HG03571 (cell line): ENCODE data around the gene CLDN34.

Experiments used
- ATAC-seq: cut with Tn5 transposase; IDR thresholded peaks from one replicate; pipeline ENCODE4 v1.9.1; 2021; ENCODE audit not compliant: unreplicated experiment

CLDN34 gene

GRCh38 chrX:9966775-9967408, at the start of gene CLDN34:
Gene CLDN34 (plus strand): TSS chrX:9967358. CDS start chrX:9967358, 0 bp downstream.
- ATAC-seq, result no peak

GRCh38 chrX:9917861-9918260, 49.3 kb upstream of the CLDN34 start:
- no peak for ATAC-seq

- ATAC-seq, result no peak
Measured at GRCh38 chrX:9919632-9920172, 47.5 kb upstream of the CLDN34 start.

GRCh38 chrX:9921407-9921806, 45.8 kb upstream of the CLDN34 start:
- ATAC-seq, result no peak

- ATAC-seq, result no peak
Measured at GRCh38 chrX:9923357-9923756, 43.8 kb upstream of the CLDN34 start.

- no peak for ATAC-seq
Measured at GRCh38 chrX:9926002-9926401, 41.2 kb upstream of the CLDN34 start.

GRCh38 chrX:9927698-9928482, 39.3 kb upstream of the CLDN34 start:
- ATAC-seq, result no peak

- ATAC-seq, result no peak
Measured at GRCh38 chrX:9935436-9935835, 31.7 kb upstream of the CLDN34 start.

GRCh38 chrX:9937761-9938160, 29.4 kb upstream of the CLDN34 start:
- ATAC-seq, result no peak

GRCh38 chrX:9938516-9938915, 28.6 kb upstream of the CLDN34 start:
- ATAC-seq, result no peak

GRCh38 chrX:9940421-9940820, 26.7 kb upstream of the CLDN34 start:
- ATAC-seq, result no peak

GRCh38 chrX:9942086-9942485, 25.1 kb upstream of the CLDN34 start:
- ATAC-seq, result peak; percentile 92

- no peak for ATAC-seq
Measured at GRCh38 chrX:9943420-9943819, 23.7 kb upstream of the CLDN34 start.

GRCh38 chrX:9947131-9947794, 19.9 kb upstream of the CLDN34 start:
- peak; percentile 64 for ATAC-seq

GRCh38 chrX:9948406-9948805, 18.8 kb upstream of the CLDN34 start:
- ATAC-seq, result no peak

GRCh38 chrX:9952300-9952699, 14.9 kb upstream of the CLDN34 start:
- no peak for ATAC-seq

GRCh38 chrX:9953396-9953795, 13.8 kb upstream of the CLDN34 start:
- ATAC-seq, result no peak

GRCh38 chrX:9955506-9955905, 11.7 kb upstream of the CLDN34 start:
- ATAC-seq, result no peak

GRCh38 chrX:9957743-9958142, 9.4 kb upstream of the CLDN34 start:
- no peak for ATAC-seq

- no peak for ATAC-seq
Measured at GRCh38 chrX:9958183-9958582, 9.0 kb upstream of the CLDN34 start.

- ATAC-seq, result no peak
Measured at GRCh38 chrX:9961750-9962149, 5.4 kb upstream of the CLDN34 start.

GRCh38 chrX:9977635-9978034, 10.5 kb downstream of the CLDN34 start:
- no peak for ATAC-seq
